GM21717 (cell line): ENCODE measurements around the gene ECSCR.
"Not testable (repeated sequence)": the region's sequence is repeated elsewhere in the genome, so short reads cannot be mapped to it uniquely, and the experiment has no call there.

Experiments
- ATAC-seq: cut with Tn5 transposase; IDR thresholded peaks from one replicate; pipeline ENCODE4 v1.9.1; 2021; ENCODE audit warnings: mild to moderate bottlenecking, moderate library complexity; ENCODE audit not compliant: unreplicated experiment

Gene ECSCR

GRCh38 chr5:139414581-139415130 is 47.9 kb downstream of the ECSCR start:
- ATAC-seq = no peak

GRCh38 chr5:139413963-139414362 is 48.6 kb downstream of the ECSCR start:
- ATAC-seq = no peak

- ATAC-seq = no peak
These were observed 49.4 kb downstream of the ECSCR start for GRCh38 chr5:139413153-139413552.

DNA sequence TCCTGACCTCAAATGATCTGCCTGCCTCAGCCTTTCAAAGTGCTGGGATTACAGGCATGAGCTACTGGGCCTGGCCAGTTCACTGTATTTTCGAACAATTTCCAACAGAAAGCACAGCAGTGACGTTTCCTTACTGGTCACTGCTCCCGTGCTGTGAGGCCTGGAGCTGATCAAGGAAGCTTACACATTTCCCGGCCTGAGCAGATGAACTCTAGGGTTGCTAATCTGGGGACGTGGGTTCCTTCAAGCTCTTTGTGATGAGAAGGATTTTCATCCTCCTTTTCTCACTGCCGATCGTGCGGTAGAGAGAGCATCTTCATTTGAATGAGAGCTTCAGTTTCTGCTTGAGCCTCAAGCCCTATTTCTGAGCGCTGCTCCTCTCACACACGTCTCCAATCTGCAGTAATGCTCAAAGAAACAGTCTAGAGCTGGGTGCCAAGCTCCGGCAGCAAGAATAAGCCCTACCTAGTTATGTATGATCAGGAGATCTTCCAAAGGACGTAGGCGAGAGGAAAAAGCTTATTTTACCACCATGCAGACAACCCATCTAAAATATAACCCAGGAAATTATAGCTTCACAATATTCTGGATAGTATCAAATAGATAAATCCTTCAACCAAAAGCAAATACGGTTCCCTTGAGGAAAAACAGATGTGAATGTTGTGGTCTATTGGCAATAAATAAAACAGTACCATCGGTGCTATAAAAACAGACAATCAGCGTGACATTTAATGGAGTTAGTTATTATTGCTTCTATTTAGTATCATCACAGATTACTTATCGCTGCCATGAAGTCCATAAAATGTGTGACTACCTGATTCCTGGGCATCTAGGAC is 51.3 kb downstream of the ECSCR start:
- no peak for ATAC-seq

GRCh38 chr5:139410121-139410992 is 52.2 kb downstream of the ECSCR start:
- no peak for ATAC-seq

GRCh38 chr5:139409116-139409515 is 53.4 kb downstream of the ECSCR start:
- not testable (repeated sequence) for ATAC-seq

- ATAC-seq = no peak
These were observed 54.4 kb downstream of the ECSCR start for GRCh38 chr5:139408191-139408590.

DNA sequence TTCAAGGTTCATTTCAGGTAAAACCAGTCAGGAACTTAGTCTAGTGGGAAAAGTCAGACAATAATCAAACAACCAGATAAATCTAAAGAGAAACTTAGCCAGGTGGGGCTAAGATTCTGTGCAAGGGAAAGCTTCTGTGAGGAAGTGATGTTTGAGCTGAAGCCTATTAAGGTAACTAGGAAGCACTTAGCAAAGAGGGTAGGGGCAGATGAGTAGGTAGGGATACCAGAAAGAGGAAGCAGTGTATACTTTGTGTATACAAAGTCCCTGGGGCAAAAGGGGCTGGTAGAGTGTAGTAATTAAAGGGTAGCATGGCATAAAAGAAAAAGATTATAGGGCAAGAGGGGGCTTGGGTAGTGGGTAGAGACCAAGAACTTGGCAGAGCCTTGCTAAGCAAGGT is 55.0 kb downstream of the ECSCR start:
- no peak for ATAC-seq

- ATAC-seq = no peak
These were observed 55.6 kb downstream of the ECSCR start for GRCh38 chr5:139406963-139407362.

GRCh38 chr5:139404484-139404840 is 58.1 kb downstream of the ECSCR start:
- ATAC-seq = no peak

GRCh38 chr5:139403787-139404483 is 58.6 kb downstream of the ECSCR start, which contains the start of gene SPATA24:
Gene SPATA24, minus strand, starts transcription at chr5:139404089. Its CDS starts 29 bp downstream, at chr5:139404060.
- peak; percentile 75 for ATAC-seq

GRCh38 chr5:139403418-139403786 is 59.1 kb downstream of the ECSCR start:
- ATAC-seq = peak; percentile 2

- no peak for ATAC-seq
These were observed 59.9 kb downstream of the ECSCR start for GRCh38 chr5:139402561-139403158.

- ATAC-seq = no peak
These were observed 61.0 kb downstream of the ECSCR start for GRCh38 chr5:139401546-139401945.

- peak; percentile 34 for ATAC-seq
These were observed 62.9 kb downstream of the ECSCR start for GRCh38 chr5:139399501-139400121.
